Stimulated activated memory B cell treated with anti-CD40 and anti-IgM and Interleukin-4, amounts not matched to agents 10 μg/mL and 1 μg/mL and 100 μg/mL, for 72 hours (primary cell): ENCODE measurements around the gene ETV3.

Experiments
- ATAC-seq: fragments of 150-1000 bp; cut with Tn5 transposase; 2 replicates; pipeline ENCODE4 v1.10.0; 2021
- H3K27ac Mint-ChIP-seq: one replicate; pipeline ENCODE4 v1.8.0; 2022; ENCODE audit warnings: mild to moderate bottlenecking, mixed read lengths
- H3K27me3 Mint-ChIP-seq: one replicate; pipeline ENCODE4 v1.8.0; 2022; ENCODE audit warnings: mixed read lengths
- H3K36me3 Mint-ChIP-seq: one replicate; pipeline ENCODE4 v1.8.0; 2022; ENCODE audit warnings: mixed read lengths
- H3K4me1 Mint-ChIP-seq: one replicate; pipeline ENCODE4 v1.8.0; 2022; ENCODE audit warnings: mixed read lengths
- H3K4me3 Mint-ChIP-seq: one replicate; pipeline ENCODE4 v1.8.0; 2022; ENCODE audit warnings: mild to moderate bottlenecking, moderate library complexity, mixed read lengths
- H3K9me3 Mint-ChIP-seq: one replicate; pipeline ENCODE4 v1.8.0; 2022; ENCODE audit warnings: mixed read lengths

Gene ETV3

GRCh38 chr1:157114183-157115121, 23.7 kb downstream of the ETV3 start:
- no peaks in the 10 kb centered on the region for H3K36me3 Mint-ChIP-seq
- peaks cover 26% of the 10 kb centered on the region for H3K4me1 Mint-ChIP-seq
- no peaks in the 10 kb centered on the region for H3K9me3 Mint-ChIP-seq
- no peak overlapping the region for H3K27ac Mint-ChIP-seq
- no peak overlapping the region for H3K4me3 Mint-ChIP-seq
- H3K27me3 Mint-ChIP-seq = peaks cover 32% of the 10 kb centered on the region
- no peak for ATAC-seq

GRCh38 chr1:157113631-157114030, 24.6 kb downstream of the ETV3 start:
- Mint-ChIP-seq H3K27me3 (peaks cover 39% of the 10 kb centered on the region), H3K27ac (no peak overlapping the region), H3K4me3 (no peak overlapping the region), H3K4me1 (peaks cover 26% of the 10 kb centered on the region), H3K36me3 (no peaks in the 10 kb centered on the region), H3K9me3 (no peaks in the 10 kb centered on the region)
- ATAC-seq = no peak

DNA sequence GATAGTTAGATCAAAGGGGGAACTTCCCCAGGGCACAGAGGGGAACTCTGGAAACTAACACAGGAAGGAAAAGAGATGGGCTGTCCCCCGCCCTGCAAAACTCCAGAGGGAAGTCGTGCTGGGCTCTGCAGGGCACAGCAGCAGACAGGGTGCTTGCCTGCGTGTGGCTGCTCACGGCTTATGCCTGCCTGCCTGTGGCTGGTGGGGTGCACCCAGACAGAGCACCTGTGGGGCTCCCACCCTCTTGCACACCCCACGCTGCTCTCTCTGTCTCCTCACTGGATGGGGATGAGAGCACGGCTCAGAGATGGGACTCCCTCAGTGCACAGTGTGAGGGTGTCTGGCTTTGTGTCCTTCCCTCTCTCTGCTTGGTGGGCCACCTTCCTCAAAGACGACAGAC, 25.1 kb downstream of the ETV3 start:
- H3K9me3 Mint-ChIP-seq = no peaks in the 10 kb centered on the region
- peaks cover 22% of the 10 kb centered on the region for H3K4me1 Mint-ChIP-seq
- no peak for ATAC-seq
- H3K36me3 Mint-ChIP-seq = no peaks in the 10 kb centered on the region
- H3K4me3 Mint-ChIP-seq = no peak overlapping the region
- peaks cover 45% of the 10 kb centered on the region for H3K27me3 Mint-ChIP-seq
- H3K27ac Mint-ChIP-seq = no peak overlapping the region

DNA sequence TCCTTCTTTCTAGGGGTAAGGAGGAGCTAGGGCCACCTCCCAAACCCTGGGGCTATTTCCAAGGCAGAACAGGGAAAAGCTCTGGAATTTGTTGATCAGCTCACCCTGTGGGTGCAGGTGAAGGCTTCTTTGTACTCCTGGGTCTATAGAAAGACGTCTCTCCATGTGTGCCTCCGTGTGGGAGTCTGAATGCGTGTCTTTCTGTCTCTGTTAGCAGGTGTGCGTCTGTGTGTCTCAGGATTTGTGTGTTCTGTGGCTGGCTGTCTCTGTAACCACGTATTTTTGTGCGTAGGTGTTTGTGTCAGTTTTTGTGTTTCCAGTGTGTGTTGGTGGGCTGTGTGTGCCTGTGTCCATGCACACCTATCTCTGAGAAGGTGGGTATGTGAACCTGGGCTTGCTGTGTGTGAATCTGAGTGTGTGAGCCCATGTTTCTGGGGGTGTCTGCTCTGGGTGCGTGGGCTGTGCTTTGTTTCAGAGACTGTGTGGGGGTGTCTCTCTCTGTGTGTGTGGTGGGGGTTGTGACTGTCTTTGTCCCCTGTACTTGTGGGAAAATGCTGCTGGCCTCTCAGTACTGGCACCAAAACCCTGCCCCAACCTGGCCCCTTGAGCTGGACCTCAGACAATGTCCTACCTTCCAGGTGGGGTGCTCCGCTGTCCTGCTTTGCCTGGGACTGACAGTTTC, 25.9 kb downstream of the ETV3 start:
- H3K27me3 Mint-ChIP-seq = peaks cover 52% of the 10 kb centered on the region
- ATAC-seq = no peak
- H3K4me3 Mint-ChIP-seq = no peak overlapping the region
- no peaks in the 10 kb centered on the region for H3K36me3 Mint-ChIP-seq
- H3K27ac Mint-ChIP-seq = no peak overlapping the region
- H3K9me3 Mint-ChIP-seq = no peaks in the 10 kb centered on the region
- H3K4me1 Mint-ChIP-seq = peaks cover 20% of the 10 kb centered on the region

- peaks cover 24% of the 10 kb centered on the region for H3K4me1 Mint-ChIP-seq
- no peaks in the 10 kb centered on the region for H3K36me3 Mint-ChIP-seq
- no peak overlapping the region for H3K4me3 Mint-ChIP-seq
- H3K9me3 Mint-ChIP-seq = no peaks in the 10 kb centered on the region
- no peak for ATAC-seq
- peaks cover 60% of the 10 kb centered on the region for H3K27me3 Mint-ChIP-seq
- H3K27ac Mint-ChIP-seq = no peak overlapping the region
Measured at GRCh38 chr1:157111396-157112165, 26.6 kb downstream of the ETV3 start.

- Mint-ChIP-seq H3K4me1 (peaks cover 32% of the 10 kb centered on the region), H3K9me3 (no peaks in the 10 kb centered on the region), H3K36me3 (no peaks in the 10 kb centered on the region), H3K4me3 (no peak overlapping the region), H3K27me3 (peaks cover 69% of the 10 kb centered on the region), H3K27ac (no peak overlapping the region)
- ATAC-seq = no peak
Measured at GRCh38 chr1:157110686-157111085, 27.5 kb downstream of the ETV3 start.

DNA sequence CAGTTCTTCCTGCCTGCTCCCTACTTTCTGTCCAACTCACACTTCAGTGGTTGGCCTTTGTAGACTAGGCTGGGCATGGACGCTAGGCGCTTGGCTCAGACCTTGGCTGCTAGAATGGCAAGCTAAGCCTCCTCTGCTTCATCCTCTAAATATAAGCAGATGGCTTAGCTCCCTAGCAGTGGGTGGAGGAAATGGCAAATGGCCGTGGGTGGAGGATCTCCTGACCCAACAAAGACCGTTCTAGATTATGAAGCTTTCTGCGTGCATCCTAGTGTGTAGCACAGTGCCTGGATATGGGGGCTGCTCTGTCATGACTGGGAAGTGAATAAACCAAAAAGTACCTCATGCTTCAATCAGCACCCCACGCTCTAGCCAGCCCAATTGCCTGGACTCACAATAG, 28.2 kb downstream of the ETV3 start:
- peaks cover 33% of the 10 kb centered on the region for H3K4me1 Mint-ChIP-seq
- no peaks in the 10 kb centered on the region for H3K36me3 Mint-ChIP-seq
- no peak overlapping the region for H3K4me3 Mint-ChIP-seq
- no peak for ATAC-seq
- no peaks in the 10 kb centered on the region for H3K9me3 Mint-ChIP-seq
- peaks cover 72% of the 10 kb centered on the region for H3K27me3 Mint-ChIP-seq
- no peak overlapping the region for H3K27ac Mint-ChIP-seq

DNA sequence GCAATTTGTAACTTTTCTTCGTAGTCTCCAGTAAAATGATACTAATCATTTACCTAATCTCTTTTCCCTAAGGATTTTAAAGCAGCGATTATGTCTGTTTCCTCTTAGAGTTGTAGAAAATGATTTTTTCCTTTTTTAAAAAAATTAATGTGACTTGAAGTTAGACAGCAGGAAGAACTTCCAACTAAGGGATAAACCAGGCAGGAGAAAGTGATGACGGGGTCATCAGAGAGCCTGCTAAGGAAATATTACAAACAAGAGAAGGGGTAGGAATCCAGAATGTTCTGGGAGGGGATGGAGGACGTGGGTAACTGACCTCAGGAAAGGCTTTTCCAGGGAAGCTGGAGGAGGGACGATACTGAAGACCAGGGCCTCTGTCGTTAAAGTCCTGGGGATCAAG, 29.7 kb downstream of the ETV3 start:
- no peaks in the 10 kb centered on the region for H3K9me3 Mint-ChIP-seq
- H3K27ac Mint-ChIP-seq = no peak overlapping the region
- H3K4me1 Mint-ChIP-seq = peaks cover 33% of the 10 kb centered on the region
- no peak overlapping the region for H3K4me3 Mint-ChIP-seq
- H3K27me3 Mint-ChIP-seq = peaks cover 72% of the 10 kb centered on the region
- no peaks in the 10 kb centered on the region for H3K36me3 Mint-ChIP-seq
- ATAC-seq = no peak

DNA sequence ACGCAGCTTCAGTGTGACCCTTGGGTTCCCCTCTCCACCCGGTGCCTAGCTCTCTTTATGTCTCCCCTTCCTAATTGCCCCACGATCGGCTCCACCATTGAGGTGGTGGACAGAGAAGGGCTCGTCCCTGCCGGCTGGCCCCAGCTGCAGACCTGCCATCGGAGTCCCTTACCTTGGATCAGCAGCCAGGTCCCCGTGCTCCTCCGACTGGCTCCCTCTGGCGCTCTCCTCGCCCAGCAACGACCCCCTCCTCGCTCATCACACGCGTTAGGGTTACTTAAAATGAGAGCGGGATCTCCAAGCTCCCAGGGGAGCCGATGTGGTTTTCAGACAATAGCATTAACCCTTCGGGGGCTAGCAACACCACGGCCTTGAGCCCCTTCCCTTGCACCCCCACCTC, 30.5 kb downstream of the ETV3 start:
- Mint-ChIP-seq H3K4me1 (peaks cover 29% of the 10 kb centered on the region), H3K9me3 (no peaks in the 10 kb centered on the region), H3K27ac (peak overlapping the region; percentile 47), H3K36me3 (no peaks in the 10 kb centered on the region), H3K27me3 (peaks cover 68% of the 10 kb centered on the region), H3K4me3 (no peak overlapping the region)
- ATAC-seq = no peak

DNA sequence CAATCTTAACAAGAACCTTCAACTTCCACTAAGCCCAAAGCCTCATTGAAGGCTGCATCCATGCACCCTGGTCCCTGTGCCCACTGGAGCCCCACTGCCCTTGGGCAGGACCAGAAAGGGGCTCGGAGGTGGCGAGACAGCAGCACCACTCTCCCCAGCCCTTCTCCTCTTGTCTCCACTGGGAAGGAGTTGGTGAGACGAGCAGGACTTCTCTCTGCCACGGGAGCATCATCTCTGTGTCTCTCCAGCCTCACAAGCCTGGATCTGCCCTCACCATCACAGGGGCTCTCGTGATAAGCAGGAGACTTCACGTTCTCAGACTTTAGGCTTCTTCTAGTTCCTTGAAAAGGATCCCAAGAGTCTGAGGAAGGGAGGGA, 31.4 kb downstream of the ETV3 start:
- H3K9me3 Mint-ChIP-seq = no peaks in the 10 kb centered on the region
- H3K27ac Mint-ChIP-seq = peak overlapping the region; percentile 74
- no peaks in the 10 kb centered on the region for H3K36me3 Mint-ChIP-seq
- H3K27me3 Mint-ChIP-seq = peaks cover 65% of the 10 kb centered on the region
- no peak for ATAC-seq
- peaks cover 26% of the 10 kb centered on the region for H3K4me1 Mint-ChIP-seq
- H3K4me3 Mint-ChIP-seq = no peak overlapping the region

GRCh38 chr1:157105988-157106812, 32.0 kb downstream of the ETV3 start:
- peak; percentile 92 for ATAC-seq
- Mint-ChIP-seq H3K4me3 (peak overlapping the region; percentile 16), H3K27ac (peak overlapping the region; percentile 74), H3K27me3 (peaks cover 59% of the 10 kb centered on the region), H3K4me1 (peaks cover 26% of the 10 kb centered on the region), H3K36me3 (no peaks in the 10 kb centered on the region), H3K9me3 (no peaks in the 10 kb centered on the region)

DNA sequence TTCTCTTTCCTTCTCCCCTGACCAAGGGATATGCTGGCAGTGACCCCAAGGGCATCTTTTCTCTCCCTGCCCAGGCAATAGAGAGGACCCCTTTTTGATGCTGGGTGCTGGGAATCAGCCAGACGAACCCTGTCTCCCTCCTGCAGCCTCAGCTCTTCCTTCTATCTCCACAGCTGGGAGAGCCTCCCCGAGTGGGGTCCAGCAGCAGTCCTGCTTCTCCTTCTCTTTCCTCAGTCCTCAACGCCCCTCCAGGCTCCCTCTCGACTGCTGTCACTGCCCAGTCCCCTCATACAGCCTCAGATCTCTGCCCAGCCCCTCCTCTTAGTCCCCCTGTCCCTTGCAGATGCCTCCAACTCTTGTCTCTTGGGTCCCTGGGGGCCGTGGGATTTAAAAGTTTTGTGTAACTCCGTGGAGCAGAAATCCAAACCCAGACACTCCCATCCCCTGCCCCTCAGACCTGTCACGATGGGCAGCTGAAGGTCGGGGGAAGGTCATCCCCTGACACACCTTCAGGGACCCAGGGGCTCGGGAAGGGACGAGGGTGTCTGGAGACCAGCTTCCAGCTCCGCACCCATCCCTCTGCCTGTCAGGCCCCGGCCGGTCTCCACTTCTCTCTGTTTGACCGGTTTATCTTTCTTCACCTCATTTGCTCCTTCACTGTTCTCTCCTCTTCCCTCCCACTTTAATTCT, 32.8 kb downstream of the ETV3 start:
- no peak for ATAC-seq
- Mint-ChIP-seq H3K27ac (peak overlapping the region; percentile 74), H3K9me3 (no peaks in the 10 kb centered on the region), H3K4me3 (no peak overlapping the region), H3K27me3 (peaks cover 55% of the 10 kb centered on the region), H3K4me1 (peaks cover 26% of the 10 kb centered on the region), H3K36me3 (no peaks in the 10 kb centered on the region)

DNA sequence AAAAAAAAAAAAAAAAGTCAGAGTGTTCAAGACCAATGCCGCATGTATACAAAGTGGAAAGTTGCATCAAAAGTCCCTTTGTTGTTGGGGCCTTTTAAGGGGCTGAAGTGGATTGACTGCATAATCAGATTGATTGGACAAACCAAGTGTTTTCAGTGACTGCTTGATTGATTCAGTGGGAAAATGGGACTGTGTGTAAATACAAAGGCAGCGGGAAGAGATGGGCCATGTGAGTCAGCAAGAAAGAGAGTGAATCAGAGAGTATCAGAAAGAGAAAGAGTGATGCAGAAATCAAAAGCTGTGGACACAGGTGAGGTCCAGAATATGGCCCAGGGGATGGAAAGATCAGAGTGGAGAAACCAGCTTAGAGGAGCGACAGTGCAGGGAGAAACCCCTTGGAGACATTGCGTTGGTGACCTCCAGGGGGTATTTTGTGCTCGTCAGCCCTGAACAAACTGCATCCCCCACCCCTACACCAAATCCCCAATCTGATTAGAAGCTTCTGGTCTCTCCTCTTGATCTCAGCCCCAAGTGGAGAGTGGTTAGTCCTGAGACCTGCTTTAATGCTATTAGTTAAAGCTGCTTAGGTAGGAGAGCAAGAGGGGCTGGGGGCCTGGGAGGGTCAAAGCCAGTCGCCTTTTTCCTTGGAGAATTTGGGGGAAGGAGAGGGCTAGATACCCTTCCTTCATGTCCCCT, 33.4 kb downstream of the ETV3 start:
- H3K9me3 Mint-ChIP-seq = no peaks in the 10 kb centered on the region
- no peak overlapping the region for H3K27ac Mint-ChIP-seq
- ATAC-seq = no peak
- H3K4me3 Mint-ChIP-seq = no peak overlapping the region
- peaks cover 51% of the 10 kb centered on the region for H3K27me3 Mint-ChIP-seq
- H3K4me1 Mint-ChIP-seq = peaks cover 27% of the 10 kb centered on the region
- no peaks in the 10 kb centered on the region for H3K36me3 Mint-ChIP-seq

DNA sequence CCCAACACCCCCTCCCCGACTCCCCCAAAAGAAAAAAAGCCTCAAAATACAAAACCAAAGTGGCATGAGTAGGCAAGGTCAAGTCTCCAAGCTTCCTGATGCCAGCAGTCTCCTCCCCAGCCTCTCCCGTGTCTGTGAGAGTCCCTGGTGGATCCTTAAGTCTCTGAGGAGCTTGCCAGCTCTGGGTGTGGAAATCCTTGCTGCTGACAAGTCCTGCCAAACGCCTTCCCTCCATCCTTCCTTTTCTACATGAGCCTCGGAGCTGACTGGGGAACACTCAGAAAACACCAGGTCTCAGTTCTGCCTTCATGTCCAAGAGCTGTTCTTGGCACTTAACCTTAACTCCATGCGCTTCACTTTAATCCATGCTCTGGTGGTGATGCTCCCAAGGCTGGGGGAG, 34.9 kb downstream of the ETV3 start:
- Mint-ChIP-seq H3K27ac (no peak overlapping the region), H3K4me1 (peaks cover 33% of the 10 kb centered on the region), H3K4me3 (no peak overlapping the region), H3K9me3 (no peaks in the 10 kb centered on the region), H3K27me3 (peaks cover 37% of the 10 kb centered on the region), H3K36me3 (no peaks in the 10 kb centered on the region)
- no peak for ATAC-seq
